Measurements from ENCODE around the gene KMT5B. TPM values are rescaled to one million over a fixed set of nuclear protein-coding genes. Genes with fewer than 3 reads are reported as not detected.

Gene KMT5B
- total RNA-seq, 2 donors from 2014 or later: 42.6 to 59.1 TPM

GRCh38 chr11:68211546-68211945 is 1.6 kb downstream of the KMT5B start:
- intact Hi-C loops (cut with DNase I): no loop called here
- Histone ChIP-seq H3K9me3 (no peaks in the 10 kb centered on the region), H3K4me1 (peaks cover 16% of the 10 kb centered on the region), H3K36me3 (no peaks in the 10 kb centered on the region), H3K4me3 (peak overlapping the region; percentile 82), H3K27ac (peak overlapping the region; percentile 93), H3K27me3 (no peaks in the 10 kb centered on the region), H3K9ac (ENCODE audit: low read depth in 2 of 2, low read length in 2 of 2) (peak overlapping the region in 1 of 2 donors; percentile 79)
- TF ChIP-seq CTCF (IDR thresholded peaks at IDR 0.05): no peak
- peak; percentile 74 for DNase-seq

GRCh38 chr11:68206211-68206610 is 6.9 kb downstream of the KMT5B start:
- H3K27ac ChIP-seq: no peak overlapping the region
- no peak overlapping the region for H3K9ac ChIP-seq (ENCODE audit: low read depth in 2 of 2, low read length in 2 of 2)
- H3K27me3 ChIP-seq: no peaks in the 10 kb centered on the region
- intact Hi-C loops (cut with DNase I): loop anchor here (10.0 kb wide), 2 partner anchors 121 to 161 kb away; no protein-coding TSS in a partner anchor
- H3K4me1 ChIP-seq: peaks cover 15% of the 10 kb centered on the region
- no peak overlapping the region for H3K4me3 ChIP-seq
- no peak for DNase-seq
- H3K9me3 ChIP-seq: no peaks in the 10 kb centered on the region
- no peaks in the 10 kb centered on the region for H3K36me3 ChIP-seq
- TF ChIP-seq CTCF (IDR thresholded peaks at IDR 0.05): peak; percentile 73

GRCh38 chr11:68204402-68204801 is 8.7 kb downstream of the KMT5B start:
- no peak for DNase-seq
- no peak overlapping the region for H3K4me3 ChIP-seq
- H3K27me3 ChIP-seq: no peaks in the 10 kb centered on the region
- no peak for TF ChIP-seq CTCF (IDR thresholded peaks at IDR 0.05)
- H3K36me3 ChIP-seq: no peaks in the 10 kb centered on the region
- intact Hi-C loops (cut with DNase I): loop anchor here (10.0 kb wide), 2 partner anchors 120 to 160 kb away; no protein-coding TSS in a partner anchor
- no peaks in the 10 kb centered on the region for H3K9me3 ChIP-seq
- H3K27ac ChIP-seq: no peak overlapping the region
- peaks cover 4% of the 10 kb centered on the region for H3K4me1 ChIP-seq
- no peak overlapping the region for H3K9ac ChIP-seq (ENCODE audit: low read depth in 2 of 2, low read length in 2 of 2)

GRCh38 chr11:68202165-68202564 is 10.9 kb downstream of the KMT5B start:
- no peaks in the 10 kb centered on the region for H3K27me3 ChIP-seq
- TF ChIP-seq CTCF (IDR thresholded peaks at IDR 0.05): no peak
- H3K27ac ChIP-seq: no peak overlapping the region
- H3K4me1 ChIP-seq: peaks cover 4% of the 10 kb centered on the region
- no peak for DNase-seq
- no peak overlapping the region for H3K9ac ChIP-seq (ENCODE audit: low read depth in 2 of 2, low read length in 2 of 2)
- intact Hi-C loops (cut with DNase I): loop anchor here (10.0 kb wide), 2 partner anchors 117 to 157 kb away; no protein-coding TSS in a partner anchor
- no peaks in the 10 kb centered on the region for H3K9me3 ChIP-seq
- no peak overlapping the region for H3K4me3 ChIP-seq
- H3K36me3 ChIP-seq: no peaks in the 10 kb centered on the region

GRCh38 chr11:68201492-68201891 is 11.6 kb downstream of the KMT5B start:
- H3K27me3 ChIP-seq: no peaks in the 10 kb centered on the region
- H3K4me3 ChIP-seq: no peak overlapping the region
- no peak for TF ChIP-seq CTCF (IDR thresholded peaks at IDR 0.05)
- H3K9ac ChIP-seq (ENCODE audit: low read depth in 2 of 2, low read length in 2 of 2): no peak overlapping the region
- H3K36me3 ChIP-seq: no peaks in the 10 kb centered on the region
- H3K27ac ChIP-seq: no peak overlapping the region
- DNase-seq: no peak
- H3K4me1 ChIP-seq: peaks cover 9% of the 10 kb centered on the region
- intact Hi-C loops (cut with DNase I): loop anchor here (10.0 kb wide), 2 partner anchors 117 to 157 kb away; no protein-coding TSS in a partner anchor
- no peaks in the 10 kb centered on the region for H3K9me3 ChIP-seq

Measured in colonic mucosa (tissue), 4 donors.